GM21526 (cell line): ENCODE results near the gene CER1.

Source experiments
- ATAC-seq: cut with Tn5 transposase; IDR thresholded peaks from one replicate; pipeline ENCODE4 v1.9.1; 2021; ENCODE audit warnings: moderate library complexity; ENCODE audit not compliant: unreplicated experiment, low FRiP score

The CER1 gene, protein sequence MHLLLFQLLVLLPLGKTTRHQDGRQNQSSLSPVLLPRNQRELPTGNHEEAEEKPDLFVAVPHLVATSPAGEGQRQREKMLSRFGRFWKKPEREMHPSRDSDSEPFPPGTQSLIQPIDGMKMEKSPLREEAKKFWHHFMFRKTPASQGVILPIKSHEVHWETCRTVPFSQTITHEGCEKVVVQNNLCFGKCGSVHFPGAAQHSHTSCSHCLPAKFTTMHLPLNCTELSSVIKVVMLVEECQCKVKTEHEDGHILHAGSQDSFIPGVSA

DNA sequence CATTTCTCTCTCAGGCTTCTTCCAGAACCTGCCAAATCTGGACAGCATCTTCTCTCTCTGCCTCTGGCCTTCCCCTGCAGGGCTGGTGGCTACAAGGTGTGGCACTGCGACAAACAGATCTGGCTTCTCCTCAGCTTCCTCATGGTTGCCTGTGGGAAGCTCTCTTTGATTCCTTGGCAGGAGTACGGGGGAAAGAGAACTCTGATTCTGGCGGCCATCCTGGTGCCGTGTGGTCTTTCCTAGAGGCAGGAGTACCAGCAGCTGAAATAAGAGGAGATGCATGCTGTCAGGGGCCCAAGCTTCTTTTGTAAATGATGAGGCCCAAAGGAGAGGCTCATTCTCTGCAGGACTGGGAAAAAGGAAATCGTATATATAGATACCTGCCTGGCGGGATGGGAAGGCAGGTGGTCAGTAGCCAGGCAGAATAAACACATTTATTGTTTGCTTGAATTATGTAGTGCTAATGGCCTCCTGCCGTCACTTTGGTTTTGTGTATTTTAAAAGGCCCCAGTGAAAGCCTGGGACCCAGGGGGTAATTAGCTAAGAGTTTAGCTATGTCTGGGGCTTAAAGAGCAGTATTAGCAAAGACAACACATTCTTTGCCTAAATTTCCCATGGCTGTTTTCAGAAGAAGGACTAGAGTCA is at the start of gene CER1:
CER1 (minus strand) TSS at position 343 of the 645 bp plus-strand sequence; CDS start at position 282, 61 bp downstream.
- no peak for ATAC-seq

DNA sequence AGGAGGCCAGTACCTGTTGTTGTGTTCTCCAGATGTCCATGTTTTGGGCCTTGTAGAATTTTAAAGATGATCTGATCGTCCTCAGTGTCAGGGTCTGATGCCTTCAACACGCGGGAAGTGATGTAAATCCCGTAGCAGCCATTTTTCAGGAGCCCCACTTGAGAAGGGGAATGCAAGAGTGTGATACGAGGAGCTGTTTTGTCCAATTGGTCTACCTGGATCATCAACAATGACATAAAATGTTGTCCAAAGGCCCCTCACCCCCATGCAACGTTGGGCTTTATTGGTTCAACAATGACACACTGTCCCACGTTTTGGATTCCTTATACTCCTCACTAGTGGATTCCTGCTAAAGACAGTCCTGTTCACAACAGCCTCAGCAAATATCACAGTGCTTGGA is 48.1 kb upstream of the CER1 start:
- no peak for ATAC-seq

GRCh38 chr9:14769230-14769571 is 46.7 kb upstream of the CER1 start:
- no peak for ATAC-seq

DNA sequence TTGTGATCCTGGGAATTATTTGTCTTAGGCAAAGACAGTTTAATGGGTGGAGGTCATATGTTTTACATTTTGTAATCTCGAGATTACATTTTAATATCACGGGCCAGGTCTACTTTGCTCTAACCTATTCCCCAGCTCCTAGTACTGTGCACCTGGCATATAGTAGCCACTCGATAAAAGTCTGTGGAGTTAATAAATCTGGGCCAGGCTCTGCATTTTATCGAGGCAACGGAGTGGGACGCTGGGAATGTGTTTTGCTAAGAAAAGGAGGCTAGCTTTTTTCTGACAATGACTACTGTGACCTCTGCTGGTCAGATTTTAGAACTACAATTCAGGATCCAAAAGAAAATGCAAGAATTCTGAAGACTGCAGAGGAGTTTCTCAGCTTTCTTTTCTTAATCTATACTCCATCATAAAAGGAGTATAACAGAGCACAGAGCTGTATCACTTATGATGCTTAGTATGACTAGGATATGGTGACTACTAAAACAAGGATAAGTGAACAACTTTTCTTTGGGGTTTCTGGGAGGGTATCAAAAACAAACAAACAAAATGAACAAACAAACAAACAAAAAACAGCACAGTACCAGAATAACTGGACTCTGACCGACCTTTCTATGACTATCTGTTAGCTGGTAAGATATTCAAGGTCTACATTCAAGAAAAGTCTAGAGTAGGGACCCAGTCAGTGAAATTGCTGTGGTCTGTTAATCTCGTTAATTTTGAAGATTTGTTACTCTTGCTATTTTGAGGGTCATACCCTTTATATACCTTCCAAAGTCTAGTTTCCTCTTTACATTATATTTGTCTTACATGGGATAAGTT is 46.1 kb upstream of the CER1 start:
- no peak for ATAC-seq

- no peak for ATAC-seq
These were observed 43.8 kb upstream of the CER1 start for GRCh38 chr9:14766299-14766698.

- ATAC-seq: no peak
These were observed 39.1 kb upstream of the CER1 start for GRCh38 chr9:14761584-14761983.

- ATAC-seq: no peak
These were observed 37.5 kb upstream of the CER1 start for GRCh38 chr9:14760060-14760459.

DNA sequence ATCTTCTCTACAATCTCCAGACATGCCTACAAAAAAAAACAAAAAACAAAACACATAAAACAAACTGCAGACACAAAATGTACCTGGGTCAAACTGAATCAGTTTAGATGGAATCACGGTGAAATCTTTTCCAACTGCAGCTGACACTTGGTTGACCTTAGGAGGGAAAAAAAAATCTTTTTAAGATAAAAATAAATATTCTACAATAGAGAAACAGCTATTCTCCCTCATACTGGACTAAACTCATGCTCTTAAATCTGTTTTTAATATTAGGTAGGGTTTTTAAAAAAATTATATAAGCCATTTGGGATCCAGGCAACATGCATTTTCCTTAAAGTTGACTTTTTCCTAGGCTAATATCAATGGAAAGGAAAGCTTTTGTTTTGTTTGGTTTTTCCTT is 33.8 kb upstream of the CER1 start:
- no peak for ATAC-seq

DNA sequence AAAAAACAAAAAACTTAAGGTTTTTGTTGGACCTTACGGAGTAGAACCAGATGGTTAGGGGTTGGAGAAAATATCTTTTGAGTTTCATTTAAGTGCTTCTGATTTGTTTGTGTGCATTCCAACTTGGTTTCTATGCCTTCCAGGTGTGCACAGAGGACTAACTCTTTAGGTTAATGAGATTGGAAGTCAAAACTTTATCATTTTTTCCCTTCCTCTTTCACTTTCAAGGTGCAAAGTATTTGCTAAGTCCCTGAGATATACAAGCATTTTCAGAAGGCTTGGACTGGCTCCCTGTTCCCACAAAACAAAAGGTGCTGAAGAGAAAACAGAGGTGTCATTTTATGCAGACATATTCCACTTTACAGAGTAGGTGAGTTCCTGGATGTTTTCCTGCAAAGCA is 30.3 kb upstream of the CER1 start:
- ATAC-seq: peak; percentile 53

DNA sequence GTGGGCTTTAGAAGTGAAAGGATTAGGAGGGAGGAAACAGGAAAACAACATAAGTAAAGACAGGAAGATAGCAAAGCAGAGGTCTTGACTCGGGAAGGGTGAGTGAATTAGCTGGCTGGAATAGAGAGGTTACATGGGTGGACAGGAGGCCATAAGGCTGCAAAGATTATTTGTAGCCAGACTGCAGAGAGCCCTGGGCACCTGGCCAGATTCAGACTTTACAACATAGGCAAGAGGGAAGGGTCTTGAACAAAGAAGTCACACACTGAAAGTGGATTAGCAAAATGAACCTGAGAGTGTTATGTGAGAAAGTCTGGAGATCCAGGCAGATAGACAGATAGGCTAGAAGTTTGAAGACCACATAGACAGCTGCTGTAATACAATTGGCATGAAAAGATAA is 29.7 kb upstream of the CER1 start:
- ATAC-seq: no peak

DNA sequence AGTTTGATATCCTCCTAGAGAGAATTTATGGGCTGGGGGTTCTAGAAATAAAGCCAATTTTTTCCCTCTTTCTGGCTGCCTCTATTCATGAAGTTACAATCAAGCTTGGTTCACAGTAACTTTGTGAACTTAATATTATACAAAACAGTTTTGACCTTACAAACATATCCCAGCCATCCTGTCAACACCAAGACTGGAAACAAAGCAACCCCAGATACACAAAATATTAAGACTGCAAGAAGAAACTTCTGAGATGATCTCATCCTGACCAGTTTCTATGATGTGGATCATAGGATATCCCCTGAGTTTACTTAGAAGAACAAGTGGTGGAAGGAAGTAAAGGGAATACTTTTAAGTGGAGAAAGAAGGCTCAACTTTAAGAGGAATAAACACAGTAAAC is 28.3 kb upstream of the CER1 start:
- ATAC-seq: no peak

DNA sequence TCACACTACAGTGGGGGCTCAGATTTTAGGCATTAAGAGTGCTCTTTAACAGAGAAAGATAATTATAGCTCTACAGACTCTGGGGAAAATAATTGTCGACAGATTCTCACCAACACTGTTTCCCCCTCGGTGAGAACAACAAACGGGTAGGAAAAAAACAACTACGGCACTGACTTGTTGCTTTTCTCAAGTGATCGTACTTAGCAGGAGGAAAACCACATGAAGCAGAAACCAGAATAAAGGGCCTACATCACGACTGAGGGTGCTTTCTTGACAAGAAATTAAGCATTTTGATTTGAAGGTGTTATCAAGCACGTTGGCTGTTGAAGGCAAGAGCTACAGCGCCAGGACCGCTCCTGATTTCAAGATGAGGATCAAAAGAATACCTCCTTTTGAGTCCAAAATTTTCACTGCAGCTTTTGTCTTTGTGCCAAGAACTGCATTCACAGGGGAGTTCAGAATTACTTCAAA is 27.2 kb upstream of the CER1 start:
- ATAC-seq: no peak

DNA sequence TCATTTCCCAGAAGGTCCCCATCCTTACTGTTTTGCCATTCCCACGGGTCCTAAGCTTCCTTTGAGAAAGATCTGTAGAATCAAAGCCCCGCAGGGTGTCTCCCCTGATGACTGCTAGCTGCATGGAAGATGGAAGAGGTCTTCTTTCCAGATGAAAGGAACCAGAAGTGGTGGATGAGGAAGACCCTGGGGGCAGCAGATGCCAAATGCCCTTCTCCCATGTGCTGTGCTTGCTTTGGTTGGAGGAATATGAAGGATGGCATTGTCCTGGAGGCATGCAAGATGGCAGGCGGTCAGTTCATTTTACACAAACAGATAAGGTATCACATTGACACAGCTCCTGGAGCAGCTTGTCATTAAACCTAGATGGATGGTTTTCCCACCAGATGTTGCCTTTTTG is 25.8 kb upstream of the CER1 start:
- no peak for ATAC-seq

- ATAC-seq: no peak
These were observed 24.6 kb upstream of the CER1 start for GRCh38 chr9:14747111-14747510.

GRCh38 chr9:14746626-14747025 is 24.1 kb upstream of the CER1 start:
- ATAC-seq: no peak

DNA sequence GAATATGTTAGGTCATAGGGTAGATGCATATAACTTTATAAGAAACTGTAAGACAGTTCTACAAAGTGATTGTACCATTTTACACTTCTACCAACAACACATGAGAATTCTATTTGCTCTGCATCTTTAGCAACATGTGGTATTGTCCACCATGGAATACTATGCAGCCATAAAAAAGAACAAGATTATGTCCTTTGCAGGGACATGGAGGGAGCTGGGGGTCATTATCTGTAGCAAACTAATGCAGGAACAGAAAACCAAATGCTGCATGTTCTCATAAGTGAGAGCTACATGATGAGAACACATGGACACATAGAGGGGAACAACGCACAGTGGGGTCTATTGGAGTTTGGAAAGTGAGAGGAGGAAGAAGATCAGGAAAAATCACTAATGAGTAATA is 22.2 kb upstream of the CER1 start:
- no peak for ATAC-seq

GRCh38 chr9:14741369-14741768 is 18.8 kb upstream of the CER1 start:
- no peak for ATAC-seq

- no peak for ATAC-seq
These were observed 10.6 kb upstream of the CER1 start for GRCh38 chr9:14733133-14733532.

DNA sequence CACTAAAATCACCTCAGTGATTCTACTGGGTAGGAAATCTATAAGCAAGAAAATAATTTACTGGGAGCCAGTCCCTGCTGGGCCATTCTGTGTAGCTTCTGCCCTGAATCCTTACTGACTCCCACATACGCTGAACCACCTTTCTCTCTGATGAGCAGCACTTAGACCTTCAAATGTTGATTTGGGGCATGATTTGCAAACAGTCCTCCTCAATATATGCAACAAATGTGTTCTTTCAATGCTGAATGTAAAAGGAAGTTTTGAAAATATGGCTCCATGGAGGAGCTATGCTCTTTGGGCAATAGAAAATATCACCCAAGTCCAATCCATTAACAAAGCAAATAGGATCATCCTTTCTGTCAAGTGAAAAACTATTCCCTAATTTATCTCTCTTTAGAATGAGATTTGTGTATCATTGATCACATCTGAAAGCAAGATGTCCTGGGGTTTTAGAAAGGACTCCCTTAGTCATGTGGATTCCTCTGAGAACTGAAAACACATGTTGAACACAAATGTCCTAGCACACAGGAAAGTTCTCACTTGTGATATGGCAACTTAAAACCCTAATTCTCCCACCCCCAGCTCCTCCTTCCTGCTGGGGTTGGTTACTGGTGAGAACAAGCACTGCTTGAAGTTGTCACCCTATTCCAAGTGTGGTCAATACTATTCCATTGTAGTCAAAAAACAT is 8.9 kb upstream of the CER1 start:
- ATAC-seq: no peak

- ATAC-seq: no peak
These were observed 7.9 kb upstream of the CER1 start for GRCh38 chr9:14730461-14730898.

DNA sequence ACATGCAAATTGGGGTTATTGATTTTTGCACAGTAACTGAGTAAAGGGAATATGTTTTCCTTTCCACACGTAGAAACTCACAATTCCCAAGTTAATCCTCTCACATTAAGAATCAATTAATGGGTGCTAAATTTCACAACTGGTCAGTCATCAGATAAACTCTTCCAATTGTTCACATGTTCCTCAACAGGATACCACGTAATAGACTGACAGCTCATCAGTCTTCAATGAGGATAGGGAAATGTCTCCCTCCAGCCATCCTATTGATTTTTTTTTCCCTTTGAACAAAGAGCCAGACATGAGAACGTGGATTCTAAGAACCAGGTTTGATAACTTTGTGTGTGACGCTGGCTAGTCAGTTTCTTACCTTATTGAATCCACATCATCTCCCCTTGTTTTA is 768 bp upstream of the CER1 start:
- ATAC-seq: no peak
